SK-N-SH (cell line): ENCODE results near the gene ATF2. TPM values are rescaled to one million over a fixed set of nuclear protein-coding genes. Genes with fewer than 3 reads are reported as not detected.

Experiments used
- CTCF ChIA-PET: fragments of 300-600, 350-600 bp; formaldehyde crosslinking; extraction: SDS; loops from one replicate; lab custom pipeline; 2021; lab: Yijun Ruan, JAX
- POLR2A ChIA-PET: fragments of 350-600 bp; sonication (Branson Sonifier 250); formaldehyde crosslinking; extraction: SDS; loops from one replicate; lab custom pipeline; 2020; ENCODE audit warnings: antibody characterized with exemption, inconsistent platforms; lab: Yijun Ruan, JAX
- DNase-seq: peaks from one replicate; pipeline ENCODE4 v3.0.0; 2012
- H2AFZ ChIP-seq: fragments of 200-600 bp; sonication (generic); 2 replicates; pipeline ENCODE4 v1.8.1; 2016; ENCODE audit warnings: antibody characterized with exemption, mild to moderate bottlenecking, low read depth
- H3F3A ChIP-seq: fragments of 200-600 bp; sonication (generic); replicated peaks from 2 replicates; pipeline ENCODE3; 2016; ENCODE audit warnings: antibody characterized with exemption, mild to moderate bottlenecking; ENCODE audit not compliant: insufficient read depth
- H3K27ac ChIP-seq, 2 experiments: fragments of 200-500 bp in 1 of 2; fragments of 200-600 bp in 1 of 2; sonication (Bioruptor generic) in 1 of 2; sonication (generic), shearing (Covaris generic) in 1 of 2; 2 replicates each; pipeline versions ENCODE4 v1.5.1 to v1.6.1; 2014 to 2016; ENCODE audit warnings: low read depth in 2 of 2, inconsistent platforms in 1 of 2, low read length in 1 of 2, mild to moderate bottlenecking in 1 of 2, mixed read lengths in 1 of 2
- H3K27me3 ChIP-seq: fragments of 200-600 bp; sonication (generic), shearing (Covaris generic); 2 replicates; pipeline ENCODE4 v1.6.1; 2016; ENCODE audit warnings: mixed run types; ENCODE audit not compliant: insufficient read depth
- H3K36me3 ChIP-seq, 2 experiments: fragments of 200-500 bp in 1 of 2; fragments of 200-600 bp in 1 of 2; sonication (Bioruptor generic) in 1 of 2; sonication (generic) in 1 of 2; replicated peaks in 1 of 2; 2 replicates each; pipeline versions ENCODE3 to v1.5.1; 2014 to 2016; ENCODE audit warnings: low read length in 1 of 2, mild to moderate bottlenecking in 1 of 2; ENCODE audit not compliant: insufficient read depth in 2 of 2, control insufficient read depth in 1 of 2
- H3K4me1 ChIP-seq, 2 experiments: fragments of 200-500 bp in 1 of 2; fragments of 200-600 bp in 1 of 2; sonication (Bioruptor generic) in 1 of 2; sonication (generic), shearing (Covaris generic) in 1 of 2; 2 replicates each; pipeline versions ENCODE4 v1.5.1 to v1.6.1; 2014 to 2016; ENCODE audit warnings: low read depth in 1 of 2, low read length in 1 of 2, mixed run types in 1 of 2; ENCODE audit not compliant: insufficient read depth in 2 of 2, control insufficient read depth in 1 of 2
- H3K4me2 ChIP-seq: fragments of 200-600 bp; sonication (generic), shearing (Covaris generic); 2 replicates; pipeline ENCODE4 v1.6.1; 2017; ENCODE audit warnings: mixed run types
- H3K4me3 ChIP-seq, 2 experiments: fragments of 200-500 bp in 1 of 2; fragments of 200-600 bp in 1 of 2; sonication (Bioruptor generic) in 1 of 2; sonication (generic), shearing (Covaris generic) in 1 of 2; 2 replicates each; pipeline versions ENCODE4 v1.5.1 to v1.8.1; 2014 to 2016; ENCODE audit warnings: low read depth in 2 of 2, inconsistent platforms in 1 of 2, low read length in 1 of 2, mild to moderate bottlenecking in 1 of 2, mixed read lengths in 1 of 2, moderate library complexity in 1 of 2
- H3K79me2 ChIP-seq: fragments of 200-600 bp; sonication (generic); 2 replicates; pipeline ENCODE4 v1.8.1; 2017; ENCODE audit warnings: mild to moderate bottlenecking; ENCODE audit not compliant: insufficient read depth
- H3K9ac ChIP-seq: fragments of 200-600 bp; sonication (generic); 2 replicates; pipeline ENCODE4 v1.6.1; 2017; ENCODE audit warnings: mixed run types
- H3K9me2 ChIP-seq: fragments of 200-600 bp; sonication (generic); 2 replicates; pipeline ENCODE4 v1.6.1; 2017; ENCODE audit warnings: mixed run types
- H3K9me3 ChIP-seq: fragments of 200-600 bp; sonication (generic); 2 replicates; pipeline ENCODE4 v1.6.1; 2017; ENCODE audit warnings: mixed run types, mild to moderate bottlenecking, moderate library complexity
- H4K20me1 ChIP-seq: fragments of 200-600 bp; sonication (generic); 2 replicates; pipeline ENCODE4 v1.6.1; 2017; ENCODE audit warnings: mild to moderate bottlenecking, mixed run types; ENCODE audit not compliant: insufficient read depth
- ELF1 ChIP-seq: IDR thresholded peaks from 2 replicates; pipeline ENCODE4 v1.4.0; 2012
- EP300 ChIP-seq, 2 experiments: IDR thresholded peaks; 2 replicates each; pipeline versions ENCODE4 v1.4.0 to v1.6.1; 2012; ENCODE audit warnings: borderline replicate concordance in 1 of 2, low read depth in 1 of 2, low read length in 1 of 2
- FOXJ3 ChIP-seq: sonication (generic); formaldehyde crosslinking; IDR thresholded peaks from 2 replicates; pipeline ENCODE4 v1.5.1; 2020; ENCODE audit warnings: mild to moderate bottlenecking, missing genetic modification reagents
- FOXM1 ChIP-seq: IDR thresholded peaks from 2 replicates; pipeline ENCODE4 v1.4.0; 2012; ENCODE audit warnings: low read depth, mild to moderate bottlenecking
- GATA2 ChIP-seq: sonication (generic); formaldehyde crosslinking; IDR thresholded peaks from 2 replicates; pipeline ENCODE4 v1.5.0; 2020; ENCODE audit warnings: mild to moderate bottlenecking, missing genetic modification reagents
- JUND ChIP-seq: IDR thresholded peaks from 2 replicates; pipeline ENCODE4 v1.4.0; 2012
- MEF2A ChIP-seq: IDR thresholded peaks from 2 replicates; pipeline ENCODE4 v1.4.0; 2012; ENCODE audit warnings: low read depth, borderline replicate concordance
- NFIC ChIP-seq: IDR thresholded peaks from 2 replicates; pipeline ENCODE4 v1.4.0; 2012; ENCODE audit warnings: borderline replicate concordance
- NRF1 ChIP-seq: IDR thresholded peaks from 2 replicates; pipeline ENCODE4 v1.6.1; 2012; ENCODE audit warnings: low read depth, mild to moderate bottlenecking, low read length
- POLR2AphosphoS5 ChIP-seq: IDR thresholded peaks from 2 replicates; pipeline ENCODE4 v1.6.1; 2012; ENCODE audit warnings: low read depth, low read length
- RCOR1 ChIP-seq: fragments of 150-350 bp; IDR thresholded peaks from 2 replicates; pipeline ENCODE4 v1.6.1; 2017; ENCODE audit warnings: antibody characterized with exemption, low read length
- RFX5 ChIP-seq: IDR thresholded peaks from 2 replicates; pipeline ENCODE4 v1.6.1; 2012; ENCODE audit warnings: mild to moderate bottlenecking, improper control_type of control experiment, low read length
- RXRA ChIP-seq: IDR thresholded peaks from 2 replicates; pipeline ENCODE4 v1.4.0; 2012; ENCODE audit warnings: low read depth, mild to moderate bottlenecking, borderline replicate concordance
- SIN3A ChIP-seq: IDR thresholded peaks from 2 replicates; pipeline ENCODE4 v1.6.1; 2012; ENCODE audit warnings: low read depth, mild to moderate bottlenecking, low read length, moderate library complexity, borderline replicate concordance
- TCF12 ChIP-seq: IDR thresholded peaks from 2 replicates; pipeline ENCODE4 v1.4.0; 2012
- TEAD4 ChIP-seq: IDR thresholded peaks from 2 replicates; pipeline ENCODE4 v1.4.0; 2012; ENCODE audit warnings: mild to moderate bottlenecking, borderline replicate concordance; ENCODE audit not compliant: insufficient read depth
- WGBS: methylation state at CpG from one replicate; pipeline ENCODE4 v1.1.6; 2017; ENCODE audit warnings: low lambda C conversion rate; 5-methylcytosine and 5-hydroxymethylcytosine counted together
- polyA plus RNA-seq, 3 experiments: library from polyadenylated mRNA; depleted of rRNA; stranded (reverse); fragments of >200 nt; gene quantifications; 2 replicates each; pipeline ENCODE4 v1.2.3, GENCODE V29; 2012
- TF ChIP-seq, protein P1 (sequence below): fragments of 200-600 bp; sonication (generic); IDR thresholded peaks from 2 replicates; pipeline ENCODE4 v1.6.1; 2017; ENCODE audit warnings: antibody characterized with exemption, mild to moderate bottlenecking, moderate library complexity
- TF ChIP-seq, protein P2 (sequence below): IDR thresholded peaks from 2 replicates; pipeline ENCODE4 v1.4.0; 2012; ENCODE audit warnings: low read depth, borderline replicate concordance
- TF ChIP-seq, protein P3 (sequence below): IDR thresholded peaks from 2 replicates; pipeline ENCODE4 v1.4.0; 2012; ENCODE audit warnings: low read depth
- TF ChIP-seq, protein P4 (sequence below): fragments of 150-350 bp; IDR thresholded peaks from 2 replicates; pipeline ENCODE4 v1.6.1; 2017; ENCODE audit warnings: antibody characterized with exemption, low read length, low read depth, borderline replicate concordance
- TF ChIP-seq, protein P5 (sequence below): IDR thresholded peaks from 2 replicates; pipeline ENCODE4; 2012

ATF2 gene
- polyA plus RNA-seq, 1 of the 3 experiments (the other 2 are of a cell fraction): 19.0 TPM

DNA sequence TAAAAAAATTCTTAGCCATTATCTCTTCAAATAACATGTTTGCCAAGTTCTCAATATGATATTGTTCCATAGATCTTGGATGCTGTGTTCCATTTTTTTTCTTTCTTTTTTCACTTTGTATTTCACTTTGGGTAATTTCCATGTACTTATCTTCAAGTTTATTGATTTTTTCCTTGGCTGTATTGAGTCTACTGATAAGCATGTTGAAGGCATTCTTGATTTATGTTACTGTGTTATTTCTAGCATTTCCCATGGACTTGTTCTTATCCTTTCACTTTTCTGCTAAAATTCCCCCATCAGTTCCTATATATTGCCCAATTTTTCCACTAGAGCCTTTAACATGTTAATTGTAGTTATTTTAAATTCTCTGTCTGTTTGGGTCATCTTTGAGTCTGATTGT lies 112.0 kb downstream of the ATF2 start:
- no peak for DNase-seq
- H3K36me3 ChIP-seq: peaks cover 0 to 5% of the 10 kb centered on the region in 2 experiments
- no peak overlapping the region for H2AFZ ChIP-seq
- H3K9me3 ChIP-seq: no peaks in the 10 kb centered on the region
- no peaks in the 10 kb centered on the region for H3K9me2 ChIP-seq
- H3K4me1 ChIP-seq: no peaks in the 10 kb centered on the region
- H3K4me2 ChIP-seq: no peak overlapping the region
- ChIA-PET POLR2A (no interaction called here), CTCF (no interaction called here)
- H3F3A ChIP-seq: peaks cover 3% of the 10 kb centered on the region
- H3K27me3 ChIP-seq: no peaks in the 10 kb centered on the region
- no peak overlapping the region for H3K27ac ChIP-seq
- no peak overlapping the region for H3K4me3 ChIP-seq
- no peak overlapping the region for H3K9ac ChIP-seq
- H4K20me1 ChIP-seq: no peaks in the 10 kb centered on the region
- H3K79me2 ChIP-seq: no peaks in the 10 kb centered on the region
- TF ChIP-seq TCF12 (no peak), NRF1 (no peak), EP300 (IDR thresholded peaks at IDR 0.05; ENCODE audit: borderline replicate concordance in 1 of 2, low read depth in 1 of 2, low read length in 1 of 2) (no peak), RFX5 (no peak), POLR2AphosphoS5 (no peak), FOXM1 (no peak), RCOR1 (no peak), GATA2 (CRISPR knock-in tag) (no peak), ELF1 (no peak), SIN3A (no peak), NFIC (no peak), JUND (no peak)
- TF ChIP-seq, protein P1, sequence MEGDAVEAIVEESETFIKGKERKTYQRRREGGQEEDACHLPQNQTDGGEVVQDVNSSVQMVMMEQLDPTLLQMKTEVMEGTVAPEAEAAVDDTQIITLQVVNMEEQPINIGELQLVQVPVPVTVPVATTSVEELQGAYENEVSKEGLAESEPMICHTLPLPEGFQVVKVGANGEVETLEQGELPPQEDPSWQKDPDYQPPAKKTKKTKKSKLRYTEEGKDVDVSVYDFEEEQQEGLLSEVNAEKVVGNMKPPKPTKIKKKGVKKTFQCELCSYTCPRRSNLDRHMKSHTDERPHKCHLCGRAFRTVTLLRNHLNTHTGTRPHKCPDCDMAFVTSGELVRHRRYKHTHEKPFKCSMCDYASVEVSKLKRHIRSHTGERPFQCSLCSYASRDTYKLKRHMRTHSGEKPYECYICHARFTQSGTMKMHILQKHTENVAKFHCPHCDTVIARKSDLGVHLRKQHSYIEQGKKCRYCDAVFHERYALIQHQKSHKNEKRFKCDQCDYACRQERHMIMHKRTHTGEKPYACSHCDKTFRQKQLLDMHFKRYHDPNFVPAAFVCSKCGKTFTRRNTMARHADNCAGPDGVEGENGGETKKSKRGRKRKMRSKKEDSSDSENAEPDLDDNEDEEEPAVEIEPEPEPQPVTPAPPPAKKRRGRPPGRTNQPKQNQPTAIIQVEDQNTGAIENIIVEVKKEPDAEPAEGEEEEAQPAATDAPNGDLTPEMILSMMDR: no peak
- TF ChIP-seq, protein P2, sequence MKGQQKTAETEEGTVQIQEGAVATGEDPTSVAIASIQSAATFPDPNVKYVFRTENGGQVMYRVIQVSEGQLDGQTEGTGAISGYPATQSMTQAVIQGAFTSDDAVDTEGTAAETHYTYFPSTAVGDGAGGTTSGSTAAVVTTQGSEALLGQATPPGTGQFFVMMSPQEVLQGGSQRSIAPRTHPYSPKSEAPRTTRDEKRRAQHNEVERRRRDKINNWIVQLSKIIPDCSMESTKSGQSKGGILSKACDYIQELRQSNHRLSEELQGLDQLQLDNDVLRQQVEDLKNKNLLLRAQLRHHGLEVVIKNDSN: no peak
- TF ChIP-seq, protein P3, sequence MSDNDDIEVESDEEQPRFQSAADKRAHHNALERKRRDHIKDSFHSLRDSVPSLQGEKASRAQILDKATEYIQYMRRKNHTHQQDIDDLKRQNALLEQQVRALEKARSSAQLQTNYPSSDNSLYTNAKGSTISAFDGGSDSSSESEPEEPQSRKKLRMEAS: no peak

DNA sequence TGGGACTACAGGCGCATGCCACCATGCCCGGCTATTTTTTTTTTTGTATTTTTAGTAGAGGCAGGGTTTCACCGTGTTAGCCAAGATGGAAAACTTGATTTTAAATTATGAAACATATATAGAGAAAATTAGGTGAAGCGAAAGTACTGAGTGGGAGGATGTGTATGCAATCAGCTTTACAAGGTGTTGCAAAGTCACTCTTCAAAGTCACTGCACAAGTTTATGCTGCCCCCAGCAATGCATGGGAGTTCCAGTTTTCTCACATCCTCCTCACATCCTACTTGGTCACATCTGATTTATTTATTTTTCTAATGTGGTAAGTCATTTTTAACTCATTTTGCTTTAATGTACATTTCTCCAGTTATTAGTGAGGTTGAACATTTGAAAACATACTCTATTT lies 113.7 kb downstream of the ATF2 start:
- H3K36me3 ChIP-seq: peaks cover 0 to 4% of the 10 kb centered on the region in 2 experiments
- no peak overlapping the region for H3K27ac ChIP-seq
- CTCF ChIA-PET: interaction anchor here (1.2 kb wide), 2 partner anchors 23 to 282 kb away, joined by 3 to 4 read pairs; no protein-coding TSS in a partner anchor
- no peaks in the 10 kb centered on the region for H4K20me1 ChIP-seq
- H3K9ac ChIP-seq: no peak overlapping the region
- no peaks in the 10 kb centered on the region for H3K27me3 ChIP-seq
- POLR2A ChIA-PET: no interaction called here
- H3F3A ChIP-seq: peaks cover 3% of the 10 kb centered on the region
- no peak for DNase-seq
- 96% methylated on average over 4 of the region's 4 CpGs for WGBS
- no peaks in the 10 kb centered on the region for H3K9me3 ChIP-seq
- H2AFZ ChIP-seq: no peak overlapping the region
- H3K79me2 ChIP-seq: no peaks in the 10 kb centered on the region
- H3K9me2 ChIP-seq: no peaks in the 10 kb centered on the region
- no peak overlapping the region for H3K4me2 ChIP-seq
- H3K4me1 ChIP-seq: no peaks in the 10 kb centered on the region
- no peak overlapping the region for H3K4me3 ChIP-seq
- TF ChIP-seq MEF2A: no peak
- TF ChIP-seq, protein P4, sequence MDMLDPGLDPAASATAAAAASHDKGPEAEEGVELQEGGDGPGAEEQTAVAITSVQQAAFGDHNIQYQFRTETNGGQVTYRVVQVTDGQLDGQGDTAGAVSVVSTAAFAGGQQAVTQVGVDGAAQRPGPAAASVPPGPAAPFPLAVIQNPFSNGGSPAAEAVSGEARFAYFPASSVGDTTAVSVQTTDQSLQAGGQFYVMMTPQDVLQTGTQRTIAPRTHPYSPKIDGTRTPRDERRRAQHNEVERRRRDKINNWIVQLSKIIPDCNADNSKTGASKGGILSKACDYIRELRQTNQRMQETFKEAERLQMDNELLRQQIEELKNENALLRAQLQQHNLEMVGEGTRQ: no peak
- TF ChIP-seq, protein P5, sequence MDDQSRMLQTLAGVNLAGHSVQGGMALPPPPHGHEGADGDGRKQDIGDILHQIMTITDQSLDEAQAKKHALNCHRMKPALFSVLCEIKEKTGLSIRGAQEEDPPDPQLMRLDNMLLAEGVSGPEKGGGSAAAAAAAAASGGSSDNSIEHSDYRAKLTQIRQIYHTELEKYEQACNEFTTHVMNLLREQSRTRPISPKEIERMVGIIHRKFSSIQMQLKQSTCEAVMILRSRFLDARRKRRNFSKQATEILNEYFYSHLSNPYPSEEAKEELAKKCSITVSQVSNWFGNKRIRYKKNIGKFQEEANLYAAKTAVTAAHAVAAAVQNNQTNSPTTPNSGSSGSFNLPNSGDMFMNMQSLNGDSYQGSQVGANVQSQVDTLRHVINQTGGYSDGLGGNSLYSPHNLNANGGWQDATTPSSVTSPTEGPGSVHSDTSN: no peak
- TF ChIP-seq POLR2AphosphoS5: no peak
- no peak for TF ChIP-seq TEAD4
- TF ChIP-seq, protein P2: no peak
- no peak for TF ChIP-seq NFIC
- TF ChIP-seq, protein P1: no peak
- no peak for TF ChIP-seq GATA2 (CRISPR knock-in tag)
- TF ChIP-seq RXRA: no peak
- no peak for TF ChIP-seq FOXJ3 (CRISPR knock-in tag)
